Stimulated activated CD4-positive, alpha-beta T cell treated with anti-CD3 and anti-CD28 coated beads, Interleukin-4, amount 100 ng/mL, for 24 hours (primary cell): Measurements from ENCODE around the gene C19orf12.
"Not testable (repeated sequence)": the region's sequence is repeated elsewhere in the genome, so short reads cannot be mapped to it uniquely, and the experiment has no call there.

Experiments
- DNase-seq: peaks from one replicate; pipeline ENCODE4 v3.0.0-alpha.2; 2020

Gene C19orf12

GRCh38 chr19:29675120-29675649, 39.9 kb downstream of the C19orf12 start:
- no peak for DNase-seq

GRCh38 chr19:29674374-29675119, 40.5 kb downstream of the C19orf12 start:
- no peak for DNase-seq

GRCh38 chr19:29673451-29674371, 41.4 kb downstream of the C19orf12 start:
- no peak for DNase-seq

GRCh38 chr19:29672933-29673336, 42.1 kb downstream of the C19orf12 start:
- DNase-seq: peak; percentile 89

- DNase-seq: no peak
Observed at GRCh38 chr19:29672319-29672932, 42.6 kb downstream of the C19orf12 start.

- peak; percentile 87 for DNase-seq
Observed at GRCh38 chr19:29671393-29672160, 43.5 kb downstream of the C19orf12 start.

GRCh38 chr19:29671026-29671392, 44.1 kb downstream of the C19orf12 start:
- not testable (repeated sequence) for DNase-seq

GRCh38 chr19:29670255-29670654, 44.8 kb downstream of the C19orf12 start:
- DNase-seq: no peak

GRCh38 chr19:29668746-29669609, 46.1 kb downstream of the C19orf12 start:
- DNase-seq: no peak

GRCh38 chr19:29667901-29668341, 47.1 kb downstream of the C19orf12 start:
- peak; percentile 54 for DNase-seq

GRCh38 chr19:29667387-29667783, 47.7 kb downstream of the C19orf12 start:
- DNase-seq: no peak

- DNase-seq: no peak
Observed at GRCh38 chr19:29666578-29667386, 48.3 kb downstream of the C19orf12 start.

- DNase-seq: no peak
Observed at GRCh38 chr19:29665826-29666577, 49.1 kb downstream of the C19orf12 start.

- peak; percentile 83 for DNase-seq
Observed at GRCh38 chr19:29665215-29665825, 49.7 kb downstream of the C19orf12 start, which contains the start of gene PLEKHF1. PLEKHF1 (plus strand) TSS chr19:29665461; CDS start chr19:29673840, 8,379 bp downstream.

- DNase-seq: no peak
Observed at GRCh38 chr19:29664753-29665214, 50.3 kb downstream of the C19orf12 start.

- DNase-seq: no peak
Observed at GRCh38 chr19:29663861-29664752, 51.0 kb downstream of the C19orf12 start.

- DNase-seq: peak; percentile 47
Observed at GRCh38 chr19:29662604-29663404, 52.3 kb downstream of the C19orf12 start.
